Prostate gland (tissue), 2 donors: ENCODE measurements around the gene CNDP1. TPM values are rescaled to one million over a fixed set of nuclear protein-coding genes. Genes with fewer than 3 reads are reported as not detected.

ENCODE experiments used
- DNase-seq: peaks from one replicate; pipeline ENCODE4 v3.0.0-alpha.2; 2019; ENCODE audit warnings: low spot score
- H3K27ac ChIP-seq, 2 donors: fragments of 200-600 bp; sonication (generic); 2 replicates each; pipeline ENCODE4 v1.5.1; 2017 to 2019
- H3K27me3 ChIP-seq: fragments of 200-600 bp; sonication (generic); replicated peaks from 2 replicates; pipeline ENCODE4 v1.5.1; 2019; ENCODE audit not compliant: insufficient read depth
- H3K36me3 ChIP-seq, 2 donors: fragments of 200-600 bp; sonication (generic); 1 replicate in 1 of 2; 2 replicates in 1 of 2; pipeline versions ENCODE4 v1.5.1 to v1.8.1; 2017 to 2019
- H3K4me1 ChIP-seq: fragments of 200-600 bp; sonication (generic); replicated peaks from 2 replicates; pipeline ENCODE4 v1.5.1; 2019
- H3K4me3 ChIP-seq, 2 donors: fragments of 200-600 bp; sonication (generic); 2 replicates each; pipeline ENCODE4 v1.5.1; 2017 to 2019
- H3K9me3 ChIP-seq: fragments of 200-600 bp; sonication (generic); 2 replicates; pipeline ENCODE4 v1.5.1; 2017
- POLR2A ChIP-seq: fragments of 450-650 bp; IDR thresholded peaks from one replicate; pipeline ENCODE4 v1.6.1; 2016; ENCODE audit warnings: antibody characterized with exemption, mild to moderate bottlenecking
- POLR2AphosphoS5 ChIP-seq: sonication (generic); formaldehyde crosslinking; IDR thresholded peaks from one replicate; pipeline ENCODE4 v1.6.1; 2017; ENCODE audit warnings: antibody characterized with exemption
- WGBS: methylation state at CpG from one replicate; pipeline ENCODE4 v1.1.5; 2018; 5-methylcytosine and 5-hydroxymethylcytosine counted together
- intact Hi-C: fragments of 100-400 bp; cut with DNase I; formaldehyde crosslinking; loops from one replicate; pipeline ENCODE4 v1.14.2; 2022
- total RNA-seq, 2 donors: library from RNA; depleted of rRNA; stranded (reverse); fragments of >200 nt; gene quantifications; one replicate each; pipeline ENCODE4 v1.1.0, GENCODE V29; 2016
- TF ChIP-seq, protein P1 (sequence below), 4 experiments: fragments of 200-600 bp in 2 of 4; fragments of 450-650 bp in 2 of 4; sonication (generic) in 2 of 4; IDR thresholded peaks; 1 replicate in 3 of 4; 2 replicates in 1 of 4; pipeline ENCODE4 v1.5.1; 2016 to 2019; ENCODE audit warnings: antibody characterized with exemption in 4 of 4, mild to moderate bottlenecking in 2 of 4, moderate library complexity in 2 of 4

The CNDP1 gene
- total RNA-seq, 2 donors from 2014 or later = not detected

DNA sequence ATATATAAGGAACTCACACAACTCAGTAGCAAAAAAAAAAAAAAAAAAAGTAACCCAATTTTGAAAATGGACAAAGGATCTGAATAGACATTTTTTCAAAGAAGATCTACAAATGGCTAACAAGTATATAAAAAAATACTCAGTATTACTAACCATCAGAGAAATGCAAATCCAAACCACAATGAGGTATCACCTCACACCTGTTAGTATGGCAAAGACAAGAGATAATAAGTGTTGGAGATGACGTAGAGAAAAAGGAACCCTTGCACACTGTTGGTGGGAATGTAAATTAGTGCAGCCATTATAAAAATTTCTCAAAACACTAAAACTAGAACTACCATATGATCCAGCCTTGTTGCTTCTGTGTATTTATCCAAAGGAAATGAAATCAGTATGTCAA is 5.8 kb upstream of the CNDP1 start:
- H3K4me3 ChIP-seq = no peak overlapping the region
- no peaks in the 10 kb centered on the region for H3K4me1 ChIP-seq
- H3K9me3 ChIP-seq = no peaks in the 10 kb centered on the region
- intact Hi-C loops = no loop called here
- WGBS = 92% methylated on average over 1 of the region's 1 CpG
- no peaks in the 10 kb centered on the region for H3K27me3 ChIP-seq
- no peak overlapping the region for H3K27ac ChIP-seq
- DNase-seq = no peak
- H3K36me3 ChIP-seq = no peaks in the 10 kb centered on the region
- TF ChIP-seq POLR2A (no peak), POLR2AphosphoS5 (no peak)
- TF ChIP-seq, protein P1, sequence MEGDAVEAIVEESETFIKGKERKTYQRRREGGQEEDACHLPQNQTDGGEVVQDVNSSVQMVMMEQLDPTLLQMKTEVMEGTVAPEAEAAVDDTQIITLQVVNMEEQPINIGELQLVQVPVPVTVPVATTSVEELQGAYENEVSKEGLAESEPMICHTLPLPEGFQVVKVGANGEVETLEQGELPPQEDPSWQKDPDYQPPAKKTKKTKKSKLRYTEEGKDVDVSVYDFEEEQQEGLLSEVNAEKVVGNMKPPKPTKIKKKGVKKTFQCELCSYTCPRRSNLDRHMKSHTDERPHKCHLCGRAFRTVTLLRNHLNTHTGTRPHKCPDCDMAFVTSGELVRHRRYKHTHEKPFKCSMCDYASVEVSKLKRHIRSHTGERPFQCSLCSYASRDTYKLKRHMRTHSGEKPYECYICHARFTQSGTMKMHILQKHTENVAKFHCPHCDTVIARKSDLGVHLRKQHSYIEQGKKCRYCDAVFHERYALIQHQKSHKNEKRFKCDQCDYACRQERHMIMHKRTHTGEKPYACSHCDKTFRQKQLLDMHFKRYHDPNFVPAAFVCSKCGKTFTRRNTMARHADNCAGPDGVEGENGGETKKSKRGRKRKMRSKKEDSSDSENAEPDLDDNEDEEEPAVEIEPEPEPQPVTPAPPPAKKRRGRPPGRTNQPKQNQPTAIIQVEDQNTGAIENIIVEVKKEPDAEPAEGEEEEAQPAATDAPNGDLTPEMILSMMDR (IDR thresholded peaks at IDR 0.05) = no peak

DNA sequence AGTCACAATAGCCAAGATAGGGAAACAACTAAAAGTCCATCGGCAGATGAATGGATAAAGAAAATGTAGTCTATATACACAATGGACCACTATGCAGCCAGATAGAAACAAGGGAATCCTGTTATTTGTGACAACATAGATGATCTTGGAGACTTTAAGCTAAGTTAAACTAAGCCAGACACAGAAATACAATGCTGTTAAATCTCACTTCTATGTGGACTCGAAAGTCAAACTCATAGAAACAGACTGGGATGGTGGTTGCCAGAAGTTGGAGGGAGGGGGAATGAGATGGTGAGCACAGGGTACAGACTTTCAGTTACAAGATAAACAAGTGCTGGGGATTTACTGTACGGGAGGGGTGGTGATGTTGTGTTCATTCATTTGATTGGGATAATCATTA is 5.4 kb upstream of the CNDP1 start:
- 41% methylated on average over 3 of the region's 3 CpGs for WGBS
- DNase-seq = no peak
- Histone ChIP-seq H3K4me3 (no peak overlapping the region), H3K36me3 (no peaks in the 10 kb centered on the region), H3K27ac (no peak overlapping the region), H3K4me1 (no peaks in the 10 kb centered on the region), H3K9me3 (no peaks in the 10 kb centered on the region), H3K27me3 (no peaks in the 10 kb centered on the region)
- TF ChIP-seq POLR2AphosphoS5 (no peak), POLR2A (no peak)
- TF ChIP-seq, protein P1 (IDR thresholded peaks at IDR 0.05) = no peak
- intact Hi-C loops = no loop called here

DNA sequence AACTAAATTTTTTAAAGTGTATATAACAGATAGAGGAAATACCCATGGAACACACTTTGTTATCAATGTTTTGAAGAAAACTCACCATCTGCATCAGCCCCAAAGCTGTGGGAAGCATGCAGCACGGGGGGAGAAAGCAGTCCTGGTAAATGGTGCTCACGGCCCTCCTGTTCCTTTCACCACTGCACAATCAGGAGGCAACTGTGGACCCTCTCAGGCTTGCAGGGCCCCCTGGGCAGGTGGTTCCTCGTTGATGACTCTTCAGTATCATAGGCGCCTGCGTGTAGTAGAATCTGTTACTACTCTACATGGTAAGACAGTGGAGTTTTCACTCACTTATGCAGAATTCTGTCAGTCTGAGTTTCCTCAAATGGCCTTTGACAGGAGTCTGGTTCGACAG is 4.9 kb upstream of the CNDP1 start:
- no peak for DNase-seq
- H3K4me1 ChIP-seq = no peaks in the 10 kb centered on the region
- no peak overlapping the region for H3K4me3 ChIP-seq
- WGBS = 89% methylated on average over 6 of the region's 6 CpGs
- H3K27ac ChIP-seq = no peak overlapping the region
- TF ChIP-seq POLR2A (no peak), POLR2AphosphoS5 (no peak)
- TF ChIP-seq, protein P1 (IDR thresholded peaks at IDR 0.05) = no peak
- no peaks in the 10 kb centered on the region for H3K9me3 ChIP-seq
- H3K27me3 ChIP-seq = no peaks in the 10 kb centered on the region
- intact Hi-C loops = no loop called here
- no peaks in the 10 kb centered on the region for H3K36me3 ChIP-seq

DNA sequence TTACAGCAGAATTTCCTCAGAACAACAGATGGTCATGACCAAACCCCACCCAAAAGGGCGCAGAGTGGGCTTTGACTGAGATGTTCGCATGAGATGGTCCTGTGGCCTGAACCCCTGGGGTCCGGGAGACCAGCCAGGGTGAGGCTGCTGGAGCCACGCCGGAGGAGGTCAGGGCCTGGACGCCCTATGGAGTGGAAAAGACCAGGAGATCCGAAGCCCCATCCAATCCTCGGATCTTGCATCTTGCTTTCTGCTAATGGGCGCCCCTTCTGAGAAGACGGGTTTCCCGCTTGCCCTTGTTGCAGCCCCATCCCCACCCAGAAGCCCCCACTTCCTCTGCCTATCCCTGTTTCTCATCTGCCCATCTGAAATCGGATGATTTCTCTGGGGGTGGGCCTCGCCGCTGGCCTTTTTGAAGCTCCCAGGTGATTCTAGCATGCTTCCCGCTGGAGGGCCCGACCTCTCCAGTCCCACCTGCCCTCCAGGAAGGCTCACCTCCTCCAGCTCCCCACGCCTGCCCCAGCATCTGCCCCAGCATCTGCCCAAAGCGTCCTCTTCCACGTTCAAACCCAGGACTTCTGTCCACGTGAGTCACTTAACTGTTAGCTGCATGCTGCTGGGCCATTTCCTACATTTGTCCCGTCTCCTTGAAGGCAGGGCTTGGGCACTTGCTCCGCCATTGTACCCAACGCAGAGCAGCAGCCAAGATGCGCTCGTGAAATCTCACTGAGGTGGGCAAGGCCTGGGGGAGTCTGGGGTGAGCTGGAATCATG is 4.3 kb upstream of the CNDP1 start:
- WGBS = 95% methylated on average over 25 of the region's 25 CpGs
- Histone ChIP-seq H3K9me3 (no peaks in the 10 kb centered on the region), H3K27ac (no peak overlapping the region), H3K4me1 (no peaks in the 10 kb centered on the region), H3K36me3 (no peaks in the 10 kb centered on the region), H3K27me3 (no peaks in the 10 kb centered on the region), H3K4me3 (no peak overlapping the region)
- no peak for DNase-seq
- no peak for TF ChIP-seq POLR2A
- TF ChIP-seq, protein P1 (IDR thresholded peaks at IDR 0.05) = no peak
- TF ChIP-seq POLR2AphosphoS5 = no peak
- intact Hi-C loops = no loop called here

DNA sequence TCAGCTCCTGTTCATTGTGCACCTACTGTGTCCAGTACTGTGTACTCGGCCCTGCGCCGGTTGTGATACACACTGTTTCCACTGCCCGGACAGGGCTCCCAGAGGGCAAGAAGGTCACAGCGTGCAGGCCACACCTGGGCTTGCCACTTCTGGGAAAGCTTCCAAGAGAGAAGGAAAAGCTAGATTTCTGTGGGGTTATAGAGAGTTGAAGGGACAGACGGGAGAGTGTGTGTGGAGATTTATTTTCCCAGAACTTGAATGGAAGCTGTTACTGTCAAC is 3.8 kb upstream of the CNDP1 start:
- intact Hi-C loops = no loop called here
- 82% methylated on average over 6 of the region's 6 CpGs for WGBS
- no peaks in the 10 kb centered on the region for H3K36me3 ChIP-seq

More for the DNA sequence above, 3.8 kb upstream of the CNDP1 start:
- no peak overlapping the region for H3K27ac ChIP-seq
- DNase-seq = no peak
- H3K4me3 ChIP-seq = no peak overlapping the region
- no peaks in the 10 kb centered on the region for H3K27me3 ChIP-seq
- no peaks in the 10 kb centered on the region for H3K9me3 ChIP-seq
- no peaks in the 10 kb centered on the region for H3K4me1 ChIP-seq
- no peak for TF ChIP-seq POLR2A
- no peak for TF ChIP-seq POLR2AphosphoS5
- TF ChIP-seq, protein P1 (IDR thresholded peaks at IDR 0.05) = no peak
